Coronary artery (tissue), 2 donors: ENCODE data around the gene PRICKLE1.

ENCODE experiments used
- DNase-seq: peaks from one replicate; pipeline ENCODE4 v3.0.0-alpha.2; 2017; ENCODE audit warnings: low spot score
- H3K27ac ChIP-seq, 2 donors: fragments of 200-600 bp; sonication (generic); one replicate each; pipeline ENCODE4 v1.5.1; 2016 to 2019
- H3K4me3 ChIP-seq: fragments of 200-600 bp; sonication (generic); 2 replicates; pipeline ENCODE4 v1.5.1; 2016; ENCODE audit warnings: mild to moderate bottlenecking, moderate library complexity
- TF ChIP-seq, protein P1 (sequence below): fragments of 200-600 bp; sonication (generic); IDR thresholded peaks from one replicate; pipeline ENCODE4 v1.5.1; 2019; ENCODE audit warnings: antibody characterized with exemption

Gene PRICKLE1

DNA sequence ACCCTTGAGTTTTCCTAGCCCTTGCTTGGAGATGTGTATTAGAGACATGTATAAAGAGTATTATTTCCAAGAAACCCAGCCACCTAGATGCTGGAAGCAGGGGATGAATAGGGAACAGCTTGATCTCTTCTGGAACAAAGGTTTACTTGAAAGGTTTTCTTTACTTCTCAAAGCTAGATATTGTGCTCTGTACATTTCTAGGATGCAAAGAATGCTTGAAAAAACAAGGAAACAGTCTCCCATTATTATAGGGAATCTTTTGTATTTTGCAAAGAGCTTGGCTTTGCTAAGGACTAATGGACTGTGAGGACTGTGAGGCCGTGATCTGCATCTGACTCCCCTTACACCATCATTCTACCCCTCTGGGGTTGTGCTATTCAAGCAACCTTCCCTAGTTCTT is 77.9 kb downstream of the PRICKLE1 start:
- TF ChIP-seq, protein P1, sequence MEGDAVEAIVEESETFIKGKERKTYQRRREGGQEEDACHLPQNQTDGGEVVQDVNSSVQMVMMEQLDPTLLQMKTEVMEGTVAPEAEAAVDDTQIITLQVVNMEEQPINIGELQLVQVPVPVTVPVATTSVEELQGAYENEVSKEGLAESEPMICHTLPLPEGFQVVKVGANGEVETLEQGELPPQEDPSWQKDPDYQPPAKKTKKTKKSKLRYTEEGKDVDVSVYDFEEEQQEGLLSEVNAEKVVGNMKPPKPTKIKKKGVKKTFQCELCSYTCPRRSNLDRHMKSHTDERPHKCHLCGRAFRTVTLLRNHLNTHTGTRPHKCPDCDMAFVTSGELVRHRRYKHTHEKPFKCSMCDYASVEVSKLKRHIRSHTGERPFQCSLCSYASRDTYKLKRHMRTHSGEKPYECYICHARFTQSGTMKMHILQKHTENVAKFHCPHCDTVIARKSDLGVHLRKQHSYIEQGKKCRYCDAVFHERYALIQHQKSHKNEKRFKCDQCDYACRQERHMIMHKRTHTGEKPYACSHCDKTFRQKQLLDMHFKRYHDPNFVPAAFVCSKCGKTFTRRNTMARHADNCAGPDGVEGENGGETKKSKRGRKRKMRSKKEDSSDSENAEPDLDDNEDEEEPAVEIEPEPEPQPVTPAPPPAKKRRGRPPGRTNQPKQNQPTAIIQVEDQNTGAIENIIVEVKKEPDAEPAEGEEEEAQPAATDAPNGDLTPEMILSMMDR: no peak
- no peak overlapping the region for H3K27ac ChIP-seq
- DNase-seq: no peak

DNA sequence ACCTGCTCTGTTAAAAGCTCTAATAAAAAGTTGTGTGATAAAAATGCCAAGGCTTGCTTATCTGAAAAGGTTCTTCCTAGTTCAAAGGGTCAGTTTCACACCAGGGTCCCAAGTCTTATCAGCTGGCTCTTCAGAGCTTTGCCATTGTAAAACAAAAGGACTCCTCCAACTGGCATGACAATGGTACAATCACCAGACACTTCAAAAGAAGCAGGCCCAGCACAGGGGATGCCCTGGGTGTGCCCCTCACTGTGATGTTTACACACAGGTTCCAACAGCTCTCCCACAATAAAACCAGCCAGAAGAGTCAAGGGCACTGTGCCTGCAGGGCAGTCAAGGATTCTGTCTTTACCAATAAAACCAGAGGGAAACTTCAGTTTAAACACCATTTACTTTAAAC is 78.7 kb downstream of the PRICKLE1 start:
- TF ChIP-seq, protein P1: no peak
- Histone ChIP-seq H3K4me3 (no peak overlapping the region), H3K27ac (no peak overlapping the region)
- DNase-seq: no peak

More for the DNA sequence above, 77.9 kb downstream of the PRICKLE1 start:
- no peak overlapping the region for H3K4me3 ChIP-seq

DNA sequence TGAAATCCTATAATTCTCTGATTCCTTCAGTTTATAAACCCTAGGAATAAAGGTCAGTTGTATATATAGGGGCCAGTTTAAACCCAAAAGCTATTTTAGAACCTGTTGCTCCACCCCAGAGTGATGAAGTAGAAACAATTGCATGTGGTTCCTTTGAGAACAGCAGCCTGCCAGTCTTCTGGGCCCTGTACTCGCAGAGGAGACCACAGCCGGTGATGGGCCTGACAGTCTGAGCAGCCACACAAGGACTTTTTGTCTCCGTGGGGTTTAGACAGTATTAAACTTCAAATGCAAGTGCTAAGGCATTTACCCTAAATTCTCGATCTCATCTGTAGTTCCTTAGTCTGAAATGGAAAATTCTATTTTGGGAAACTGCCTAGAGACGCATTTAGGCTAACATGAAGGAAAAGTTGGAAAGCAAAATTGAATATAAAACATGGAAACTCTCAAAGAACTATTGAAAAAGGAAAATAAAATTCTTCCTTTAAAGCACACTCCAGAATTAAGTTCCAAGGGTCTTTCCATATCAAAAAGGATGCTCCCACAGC is 80.6 kb downstream of the PRICKLE1 start:
- peak overlapping the region in 1 of 2 donors; percentile 45 for H3K27ac ChIP-seq
- no peak for DNase-seq
- TF ChIP-seq, protein P1: no peak
- no peak overlapping the region for H3K4me3 ChIP-seq

DNA sequence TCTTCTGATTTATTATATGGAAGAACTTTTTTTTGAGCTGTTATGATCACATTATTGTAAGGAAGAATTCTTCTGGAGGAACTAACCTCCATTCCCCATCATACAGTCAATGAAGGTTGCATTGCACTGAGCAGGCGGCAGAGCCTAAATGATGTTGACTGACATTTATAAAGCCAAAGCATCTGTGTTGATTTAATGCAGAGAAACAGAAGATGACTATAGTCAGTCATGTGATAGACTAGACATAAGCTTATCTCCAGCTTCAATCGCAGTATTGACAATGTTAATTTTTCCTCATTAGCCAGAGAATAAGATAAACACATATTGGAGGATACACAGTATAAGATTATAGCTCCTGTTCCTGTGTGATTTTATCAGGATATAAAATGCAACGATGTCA is 82.0 kb downstream of the PRICKLE1 start:
- no peak for DNase-seq
- TF ChIP-seq, protein P1: no peak
- Histone ChIP-seq H3K27ac (no peak overlapping the region), H3K4me3 (no peak overlapping the region)

GRCh38 chr12:42507081-42507480 is 82.5 kb downstream of the PRICKLE1 start:
- TF ChIP-seq, protein P1: no peak
- H3K27ac ChIP-seq: no peak overlapping the region
- H3K4me3 ChIP-seq: no peak overlapping the region
- DNase-seq: no peak

DNA sequence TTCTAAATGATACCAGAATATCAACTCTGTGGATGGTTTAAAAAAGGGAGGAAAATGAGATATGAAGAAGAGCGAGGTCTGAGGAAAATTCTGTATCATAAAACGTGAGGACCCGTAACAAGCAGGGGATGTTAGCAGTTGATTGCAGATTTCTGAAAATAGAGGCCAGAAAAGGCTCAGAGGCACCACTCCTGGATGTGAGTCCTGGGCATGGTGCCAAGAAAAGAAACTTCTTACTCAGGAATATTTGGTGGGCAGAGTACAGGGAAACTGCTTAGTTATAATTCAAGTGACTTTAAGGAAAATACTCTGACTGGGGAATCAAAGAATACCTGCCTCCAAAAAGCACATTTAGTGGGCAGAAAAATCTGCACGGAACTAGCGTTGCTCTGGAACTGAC is 85.5 kb downstream of the PRICKLE1 start:
- Histone ChIP-seq H3K4me3 (no peak overlapping the region), H3K27ac (no peak overlapping the region)
- DNase-seq: no peak
- TF ChIP-seq, protein P1: no peak

- no peak for DNase-seq
- no peak overlapping the region for H3K27ac ChIP-seq
- TF ChIP-seq, protein P1: no peak
- no peak overlapping the region for H3K4me3 ChIP-seq
These were observed 86.9 kb downstream of the PRICKLE1 start for GRCh38 chr12:42502682-42503081.
